H9 (cell line): ENCODE data around the gene LBX2. TPM values are rescaled to one million over a fixed set of nuclear protein-coding genes. Genes with fewer than 3 reads are reported as not detected.

ENCODE experiments used
- DNase-seq: peaks from one replicate; pipeline ENCODE4 v3.0.0-alpha.2; 2017
- H2AFZ ChIP-seq: one replicate; pipeline ENCODE4 v1.6.1; 2013; ENCODE audit warnings: mild to moderate bottlenecking, low read length, control low read depth, moderate library complexity
- H2AK5ac ChIP-seq: 2 replicates; pipeline ENCODE4 v1.6.1; 2013; ENCODE audit warnings: low read length, control low read depth, mixed read lengths; ENCODE audit not compliant: insufficient read length
- H2BK120ac ChIP-seq: one replicate; pipeline ENCODE4 v1.6.1; 2013; ENCODE audit warnings: low read depth, mild to moderate bottlenecking, low read length, control low read depth, inconsistent platforms; ENCODE audit not compliant: poor library complexity, severe bottlenecking
- H2BK12ac ChIP-seq: 2 replicates; pipeline ENCODE4 v1.6.1; 2013; ENCODE audit warnings: low read length, control low read depth, mixed read lengths, low read depth; ENCODE audit not compliant: insufficient read length
- H2BK15ac ChIP-seq: 2 replicates; pipeline ENCODE4 v1.6.1; 2013; ENCODE audit warnings: low read depth, low read length, control low read depth
- H2BK20ac ChIP-seq: one replicate; pipeline ENCODE4 v1.6.1; 2013; ENCODE audit warnings: low read depth, mild to moderate bottlenecking, low read length, control low read depth, inconsistent platforms; ENCODE audit not compliant: poor library complexity, severe bottlenecking
- H2BK5ac ChIP-seq: 2 replicates; pipeline ENCODE4 v1.6.1; 2013; ENCODE audit warnings: low read length, control low read depth, mixed read lengths; ENCODE audit not compliant: insufficient read length
- H3K14ac ChIP-seq: 2 replicates; pipeline ENCODE4 v1.6.1; 2013; ENCODE audit warnings: low read length, control low read depth; ENCODE audit not compliant: insufficient read depth
- H3K18ac ChIP-seq: 2 replicates; pipeline ENCODE4 v1.6.1; 2013; ENCODE audit warnings: low read depth, mild to moderate bottlenecking, mixed read lengths, low read length, control low read depth; ENCODE audit not compliant: insufficient read length
- H3K23ac ChIP-seq: 2 replicates; pipeline ENCODE4 v1.6.1; 2013; ENCODE audit warnings: low read length, control low read depth, mixed read lengths, low read depth; ENCODE audit not compliant: insufficient read length
- H3K23me2 ChIP-seq: 2 replicates; pipeline ENCODE4 v1.6.1; 2013; ENCODE audit warnings: low read depth, mild to moderate bottlenecking, mixed read lengths, low read length, control low read depth; ENCODE audit not compliant: insufficient read length, poor library complexity, severe bottlenecking
- H3K27ac ChIP-seq: 2 replicates; pipeline ENCODE4 v1.5.1; 2013; ENCODE audit warnings: low read length, control low read depth, mixed read lengths, low read depth; ENCODE audit not compliant: insufficient read length
- H3K27me3 ChIP-seq: 2 replicates; pipeline ENCODE4 v1.6.1; 2013; ENCODE audit warnings: low read length, control low read depth, inconsistent platforms; ENCODE audit not compliant: insufficient read depth
- H3K4ac ChIP-seq: 2 replicates; pipeline ENCODE4 v1.6.1; 2013; ENCODE audit warnings: low read depth, mild to moderate bottlenecking, control low read depth, inconsistent platforms, low read length, moderate library complexity
- H3K4me1 ChIP-seq: 2 replicates; pipeline ENCODE4 v1.6.1; 2013; ENCODE audit warnings: low read length, control low read depth, inconsistent platforms; ENCODE audit not compliant: insufficient read depth
- H3K4me2 ChIP-seq: 2 replicates; pipeline ENCODE4 v1.6.1; 2013; ENCODE audit warnings: low read length, control low read depth, mixed read lengths; ENCODE audit not compliant: insufficient read length, insufficient read depth
- H3K56ac ChIP-seq: 2 replicates; pipeline ENCODE4 v1.6.1; 2013; ENCODE audit warnings: low read depth, mild to moderate bottlenecking, mixed read lengths, low read length, control low read depth; ENCODE audit not compliant: insufficient read length
- H3K79me1 ChIP-seq: 2 replicates; pipeline ENCODE4 v1.6.1; 2013; ENCODE audit warnings: low read depth, mild to moderate bottlenecking, moderate library complexity, low read length, control low read depth, inconsistent platforms; ENCODE audit not compliant: insufficient read depth, poor library complexity, severe bottlenecking
- H3K79me2 ChIP-seq: 2 replicates; pipeline ENCODE4 v1.6.1; 2013; ENCODE audit warnings: low read length, control low read depth, inconsistent platforms; ENCODE audit not compliant: insufficient read depth
- H3K9ac ChIP-seq: 2 replicates; pipeline ENCODE4 v1.6.1; 2013; ENCODE audit warnings: low read length, control low read depth, mixed read lengths; ENCODE audit not compliant: insufficient read length; ENCODE audit errors: extremely low read depth
- H3K9me3 ChIP-seq: one replicate; pipeline ENCODE4 v1.6.1; 2013; ENCODE audit warnings: low read depth, low read length, inconsistent platforms; ENCODE audit not compliant: control insufficient read depth
- H3T11ph ChIP-seq: one replicate; pipeline ENCODE4 v1.6.1; 2013; ENCODE audit warnings: mild to moderate bottlenecking, low read length, control low read depth, inconsistent platforms
- H4K20me1 ChIP-seq: one replicate; pipeline ENCODE4 v1.6.1; 2013; ENCODE audit not compliant: control insufficient read depth, insufficient read length, insufficient read depth
- H4K5ac ChIP-seq: 2 replicates; pipeline ENCODE4 v1.6.1; 2013; ENCODE audit warnings: low read depth, mild to moderate bottlenecking, mixed read lengths, low read length, control low read depth; ENCODE audit not compliant: insufficient read length
- H4K8ac ChIP-seq: replicated peaks from 2 replicates; pipeline ENCODE4 v1.6.1; 2013; ENCODE audit warnings: low read length, control low read depth, mixed read lengths, low read depth; ENCODE audit not compliant: insufficient read length
- H4K91ac ChIP-seq: 2 replicates; pipeline ENCODE4 v1.6.1; 2013; ENCODE audit warnings: low read depth, mild to moderate bottlenecking, moderate library complexity, mixed read lengths, low read length, control low read depth; ENCODE audit not compliant: insufficient read length
- H3K27ac Mint-ChIP-seq, 3 experiments: 2 replicates in 2 of 3; 3 replicates in 1 of 3; pipeline ENCODE4 v1.8.0; 2020 to 2021; ENCODE audit warnings: mixed read lengths in 3 of 3, mild to moderate bottlenecking in 1 of 3, moderate library complexity in 1 of 3
- H3K27me3 Mint-ChIP-seq: 2 replicates; pipeline ENCODE4 v1.8.0; 2021; ENCODE audit warnings: low read depth, mild to moderate bottlenecking, moderate library complexity, mixed read lengths
- H3K36me3 Mint-ChIP-seq, 3 experiments: 2 replicates in 2 of 3; 3 replicates in 1 of 3; pipeline ENCODE4 v1.8.0; 2020 to 2021; ENCODE audit warnings: low read depth in 3 of 3, mixed read lengths in 3 of 3; ENCODE audit not compliant: insufficient read depth in 1 of 3
- H3K4me1 Mint-ChIP-seq, 2 experiments: 2 replicates each; pipeline ENCODE4 v1.8.0; 2020; ENCODE audit warnings: mixed read lengths in 2 of 2
- H3K4me3 Mint-ChIP-seq, 2 experiments: 2 replicates in 1 of 2; 3 replicates in 1 of 2; pipeline ENCODE4 v1.8.0; 2020 to 2021; ENCODE audit warnings: mild to moderate bottlenecking in 2 of 2, mixed read lengths in 2 of 2, moderate library complexity in 1 of 2
- H3K9me3 Mint-ChIP-seq, 2 experiments: 2 replicates in 1 of 2; 3 replicates in 1 of 2; pipeline ENCODE4 v1.8.0; 2020; ENCODE audit warnings: mild to moderate bottlenecking in 2 of 2, mixed read lengths in 2 of 2, moderate library complexity in 1 of 2
- CTCF ChIP-seq: fragments of 200-600 bp; sonication (generic); conservative IDR thresholded peaks from 3 replicates; pipeline ENCODE4 v1.8.0; 2021; ENCODE audit warnings: antibody characterized with exemption, mild to moderate bottlenecking
- WGBS: extraction: QIAGEN DNeasy Blood & Tissue Kit; methylation state at CpG from one replicate; pipeline ENCODE4 v1.1.7; 2013; ENCODE audit warnings: missing lambda C conversion rate, low lambda C conversion rate, mixed read lengths; ENCODE audit not compliant: insufficient read length; ENCODE audit errors: extremely low coverage; 5-methylcytosine and 5-hydroxymethylcytosine counted together
- total RNA-seq: library from RNA; stranded (reverse); gene quantifications from 2 replicates; pipeline ENCODE4 v1.2.1, GENCODE V29; 2021

Gene LBX2
- total RNA-seq, 1 experiment from 2014 or later, result 1.1 TPM

GRCh38 chr2:74531666-74532065 lies 32.3 kb upstream of the LBX2 start:
- H2BK20ac ChIP-seq, result no peak overlapping the region
- no peak for TF ChIP-seq CTCF
- no peak overlapping the region for H4K8ac ChIP-seq
- no peak overlapping the region for H3K4me2 ChIP-seq
- no peak overlapping the region for H3T11ph ChIP-seq
- H4K20me1 ChIP-seq, result no peaks in the 10 kb centered on the region
- no peak overlapping the region for H2BK15ac ChIP-seq
- WGBS, result no CpG with 5 or more reads among the region's 7 CpGs
- H3K23ac ChIP-seq, result no peak overlapping the region
- no peaks in the 10 kb centered on the region for H3K27me3 ChIP-seq
- H3K9me3 ChIP-seq, result no peaks in the 10 kb centered on the region
- peaks cover 4% of the 10 kb centered on the region; the same call in 1 of the 2 replicates for H3K79me2 ChIP-seq
- H3K27ac Mint-ChIP-seq, result no peak overlapping the region
- H3K4me3 Mint-ChIP-seq, result peak overlapping the region in 1 of 2 experiments; percentile 9; a peak in 1 of 5 replicates
- H3K14ac ChIP-seq, result no peak overlapping the region
- peaks cover 22 to 56% (median 40%) of the 10 kb centered on the region in 3 experiments for H3K36me3 Mint-ChIP-seq
- H3K4me1 ChIP-seq, result peaks cover 4% of the 10 kb centered on the region; the same call in 1 of the 2 replicates
- H2AFZ ChIP-seq, result no peak overlapping the region
- H3K18ac ChIP-seq, result no peak overlapping the region
- H4K5ac ChIP-seq, result no peak overlapping the region
- peaks cover 15% of the 10 kb centered on the region for H3K23me2 ChIP-seq
- no peak for DNase-seq
- peaks cover 14 to 17% of the 10 kb centered on the region in 2 experiments for H3K4me1 Mint-ChIP-seq
- no peak overlapping the region for H2BK5ac ChIP-seq
- no peak overlapping the region for H2BK12ac ChIP-seq
- no peak overlapping the region for H3K9ac ChIP-seq
- H2BK120ac ChIP-seq, result no peak overlapping the region
- no peak overlapping the region for H3K27ac ChIP-seq
- no peak overlapping the region for H3K56ac ChIP-seq
- H4K91ac ChIP-seq, result no peak overlapping the region
- H3K27me3 Mint-ChIP-seq, result peaks cover 2% of the 10 kb centered on the region; the same call in 1 of the 2 replicates
- peaks cover 4% of the 10 kb centered on the region for H3K79me1 ChIP-seq
- no peaks in the 10 kb centered on the region; a peak in 1 of 5 replicates for H3K9me3 Mint-ChIP-seq
- no peak overlapping the region for H2AK5ac ChIP-seq
- H3K4ac ChIP-seq, result no peak overlapping the region
